Stomach (tissue), 9 donors: ENCODE measurements around the gene ZNF410. TPM values are rescaled to one million over a fixed set of nuclear protein-coding genes. Genes with fewer than 3 reads are reported as not detected.

Experiments used
- DNase-seq, 2 donors: peaks; one replicate each; pipeline versions ENCODE4 v3.0.0 to v3.0.0-alpha.2; 2013 to 2019
- H3K27ac ChIP-seq, 5 donors: fragments of 200-600 bp in 4 of 5; sonication (generic) in 4 of 5; one replicate each; pipeline ENCODE4 v1.5.1; 2013 to 2019; ENCODE audit warnings: mild to moderate bottlenecking in 1 of 5, moderate library complexity in 1 of 5
- H3K27me3 ChIP-seq, 3 donors: fragments of 200-600 bp; sonication (generic); one replicate each; pipeline ENCODE4 v1.5.1; 2017 to 2019; ENCODE audit warnings: mixed run types in 1 of 3
- H3K36me3 ChIP-seq, 4 donors: fragments of 200-600 bp; sonication (generic); 1 replicate in 3 of 4; 2 replicates in 1 of 4; pipeline ENCODE4 v1.5.1; 2016 to 2019
- H3K4me1 ChIP-seq, 4 donors: fragments of 200-600 bp; sonication (generic); one replicate each; pipeline ENCODE4 v1.5.1; 2016 to 2019
- H3K4me3 ChIP-seq, 4 donors: fragments of 200-600 bp; sonication (generic) in 3 of 4; one replicate each; pipeline ENCODE4 v1.5.1; 2016 to 2019; ENCODE audit warnings: mild to moderate bottlenecking in 1 of 4
- H3K9me3 ChIP-seq, 4 donors: fragments of 200-600 bp; sonication (generic); one replicate each; pipeline ENCODE4 v1.5.1; 2016 to 2019
- CTCF ChIP-seq, 7 experiments: fragments of 450-650 bp in 4 of 7; fragments of 200-600 bp in 3 of 7; sonication (generic) in 3 of 7; IDR thresholded peaks; one replicate each; pipeline ENCODE4 v1.5.1; 2016 to 2019; ENCODE audit warnings: antibody characterized with exemption in 7 of 7, control low read depth in 2 of 7, mild to moderate bottlenecking in 1 of 7
- EP300 ChIP-seq: sonication (generic); formaldehyde crosslinking; IDR thresholded peaks from one replicate; pipeline ENCODE4 v1.6.1; 2017; ENCODE audit warnings: antibody characterized with exemption
- POLR2A ChIP-seq, 4 donors: fragments of 450-650 bp; IDR thresholded peaks; one replicate each; pipeline ENCODE4 v1.6.1; 2016; ENCODE audit warnings: antibody characterized with exemption in 4 of 4, control low read depth in 2 of 4, mild to moderate bottlenecking in 1 of 4, moderate library complexity in 1 of 4
- POLR2AphosphoS5 ChIP-seq, 3 donors: sonication (generic); formaldehyde crosslinking; IDR thresholded peaks; one replicate each; pipeline ENCODE4 v1.6.1; 2016; ENCODE audit warnings: antibody characterized with exemption in 3 of 3
- WGBS, 5 donors: extraction: QIAGEN DNeasy Blood & Tissue Kit in 3 of 5; methylation state at CpG; one replicate each; pipeline versions ENCODE4 v1.1.5 to v1.1.7; 2013 to 2018; 5-methylcytosine and 5-hydroxymethylcytosine counted together
- intact Hi-C: fragments of 100-400 bp; cut with DNase I; formaldehyde crosslinking; loops from one replicate; pipeline ENCODE4 v1.15.1; 2023; ENCODE audit warnings: low total_unique reads
- polyA plus RNA-seq, 3 donors: library from polyadenylated mRNA; stranded (reverse); fragments of 200-250 nt; gene quantifications; one replicate each; pipeline ENCODE4 v1.2.3, GENCODE V29; 2013
- small RNA-seq, 4 donors: library from RNA; depleted of rRNA; stranded (forward); fragments of <200 nt; gene quantifications; one replicate each; pipeline ENCODE3, GENCODE V24; 2016
- total RNA-seq, 5 donors: library from RNA; depleted of rRNA; stranded (reverse); fragments of >200 nt; gene quantifications; one replicate each; pipeline versions ENCODE4 v1.1.0 to v1.2.3, GENCODE V29; 2014 to 2016
- donor health status: healthy with polysubstance abuse.
- donor health status: Bipolar disorder and iron deficiency.
- donor health status: healthy.

ZNF410 gene
- total and polyA plus RNA-seq, 8 donors: 21.4 to 183 (median 47.8) TPM

GRCh38 chr14:73976125-73976524 is 89.5 kb downstream of the ZNF410 start:
- intact Hi-C loops: no loop called here
- WGBS, 5 donors: 69 to 90% (median 82%) methylated on average over 6 of the region's 6 CpGs

GRCh38 chr14:73977896-73978295 is 91.2 kb downstream of the ZNF410 start:
- no peaks in the 10 kb centered on the region for H3K4me1 ChIP-seq
- H3K4me3 ChIP-seq: no peak overlapping the region
- H3K27ac ChIP-seq: no peak overlapping the region
- TF ChIP-seq EP300: no peak
- no peak for TF ChIP-seq POLR2AphosphoS5 (IDR thresholded peaks at IDR 0.05)
- no peak for TF ChIP-seq CTCF (IDR thresholded peaks at IDR 0.05)
- TF ChIP-seq POLR2A (IDR thresholded peaks at IDR 0.05): no peak
- H3K36me3 ChIP-seq: peaks cover 0 to 85% (median 44%) of the 10 kb centered on the region in 4 donors
- DNase-seq: no peak
- no peaks in the 10 kb centered on the region for H3K27me3 ChIP-seq
- H3K9me3 ChIP-seq: no peaks in the 10 kb centered on the region
- intact Hi-C loops: no loop called here
- 25 to 59% (median 36%) methylated on average over 4 of the region's 4 CpGs for WGBS, 5 donors

More at GRCh38 chr14:73976125-73976524, 89.5 kb downstream of the ZNF410 start:
- no peak overlapping the region for H3K27ac ChIP-seq
- H3K36me3 ChIP-seq: peaks cover 0 to 83% (median 42%) of the 10 kb centered on the region in 4 donors
- no peak for DNase-seq
- TF ChIP-seq POLR2AphosphoS5 (IDR thresholded peaks at IDR 0.05): no peak
- TF ChIP-seq POLR2A (IDR thresholded peaks at IDR 0.05): no peak
- TF ChIP-seq CTCF (IDR thresholded peaks at IDR 0.05): no peak
- TF ChIP-seq EP300: no peak
- no peaks in the 10 kb centered on the region for H3K4me1 ChIP-seq
- no peaks in the 10 kb centered on the region for H3K27me3 ChIP-seq
- H3K4me3 ChIP-seq: no peak overlapping the region
- H3K9me3 ChIP-seq: no peaks in the 10 kb centered on the region

Small RNA genes within 50 kb of the gene (small RNA-seq; reads per million reads assigned to genes)
- gene AC005520.4 (0 reads per million in 4 donors), gene RF00019 (0 reads per million in 4 donors)

Other genes starting within 250 kb of the ZNF410 start
- gene DNAL1, start 241.9 kb upstream of the ZNF410 start, total RNA-seq: 10 to 100 TPM in 2 of 5 donors, 1 to 10 TPM in 1, under 1 TPM in 1, not detected in 1; 0.29 to 12.9 (median 7.5) TPM
- gene DNAL1, start 241.9 kb upstream of the ZNF410 start, polyA plus RNA-seq: 1 to 10 TPM; 3.1 to 9.2 (median 7.7) TPM
- gene PNMA1, start 172.5 kb upstream of the ZNF410 start, total RNA-seq: 10 to 100 TPM; 17.9 to 42.3 (median 19.3) TPM
- gene PNMA1, start 172.5 kb upstream of the ZNF410 start, polyA plus RNA-seq: 10 to 100 TPM; 13.9 to 17.1 (median 15.6) TPM
- 10 to 100 TPM in 1 of 5 donors, 1 to 10 TPM in 3, under 1 TPM in 1; 0.58 to 17.0 (median 7.7) TPM for gene PTGR2, start 35.0 kb upstream of the ZNF410 start, total RNA-seq
- 1 to 10 TPM; 4.5 to 5.5 (median 4.7) TPM for gene PTGR2, start 35.0 kb upstream of the ZNF410 start, polyA plus RNA-seq
- gene FAM161B, start 63.2 kb downstream of the ZNF410 start, total RNA-seq: 1 to 10 TPM in 3 of 5 donors, under 1 TPM in 1, not detected in 1; 0.58 to 5.4 (median 3.4) TPM
- gene FAM161B, start 63.2 kb downstream of the ZNF410 start, polyA plus RNA-seq: 1 to 10 TPM; 1.9 to 2.1 (median 1.9) TPM
- 10 to 100 TPM; 10.5 to 83.0 (median 27.0) TPM for gene COQ6, start 63.4 kb downstream of the ZNF410 start, total RNA-seq
- gene COQ6, start 63.4 kb downstream of the ZNF410 start, polyA plus RNA-seq: 10 to 100 TPM; 13.9 to 17.8 (median 15.7) TPM
- gene ENTPD5, start 132.4 kb downstream of the ZNF410 start, total RNA-seq: 10 to 100 TPM in 4 of 5 donors, 1 to 10 TPM in 1; 9.1 to 58.3 (median 48.1) TPM
- gene ENTPD5, start 132.4 kb downstream of the ZNF410 start, polyA plus RNA-seq: 1 to 10 TPM; 4.3 to 5.5 (median 5.0) TPM
- gene BBOF1, start 132.5 kb downstream of the ZNF410 start, total RNA-seq: 10 to 100 TPM in 1 of 5 donors, 1 to 10 TPM in 2, not detected in 2; 1.8 to 13.0 (median 2.0) TPM
- gene BBOF1, start 132.5 kb downstream of the ZNF410 start, polyA plus RNA-seq: 1 to 10 TPM; 3.9 to 6.4 (median 4.1) TPM
- gene ALDH6A1, start 197.6 kb downstream of the ZNF410 start, total RNA-seq: 10 to 100 TPM in 3 of 5 donors, 1 to 10 TPM in 2; 4.7 to 45.5 (median 23.9) TPM
- gene ALDH6A1, start 197.6 kb downstream of the ZNF410 start, polyA plus RNA-seq: 10 to 100 TPM in 2 of 3 donors, 1 to 10 TPM in 1; 9.5 to 19.1 (median 14.8) TPM
- 10 to 100 TPM in 2 of 5 donors, 1 to 10 TPM in 2, under 1 TPM in 1; 0.87 to 16.7 (median 9.9) TPM for gene LIN52, start 198.1 kb downstream of the ZNF410 start, total RNA-seq
- 1 to 10 TPM; 4.5 to 7.8 (median 6.0) TPM for gene LIN52, start 198.1 kb downstream of the ZNF410 start, polyA plus RNA-seq